ENCODE measurements around the gene SAMD10. TPM values are rescaled to one million over a fixed set of nuclear protein-coding genes. Genes with fewer than 3 reads are reported as not detected.
"Not testable (repeated sequence)": the region's sequence is repeated elsewhere in the genome, so short reads cannot be mapped to it uniquely, and the experiment has no call there.

SAMD10 gene
- total RNA-seq, 4 donors from 2014 or later: 0.62 to 4.6 (median 1.9) TPM

- peaks cover 0 to 83% of the 10 kb centered on the region in 2 donors for H3K36me3 ChIP-seq
- no peaks in the 10 kb centered on the region for H3K27me3 ChIP-seq
- WGBS, 2 donors (ENCODE audit: low coverage in 1 of 2): no CpG with 5 or more reads among the region's 27 CpGs
Observed at GRCh38 chr20:63963348-63963741, 16.1 kb downstream of the SAMD10 start.

GRCh38 chr20:63962426-63963347 is 16.8 kb downstream of the SAMD10 start:
- H3K27ac ChIP-seq: no peak overlapping the region
- TF ChIP-seq POLR2AphosphoS5 (IDR thresholded peaks at IDR 0.05): no peak
- no peak for TF ChIP-seq POLR2A (IDR thresholded peaks at IDR 0.05)
- TF ChIP-seq CTCF (IDR thresholded peaks at IDR 0.05): no peak
- no peak for TF ChIP-seq EP300 (IDR thresholded peaks at IDR 0.05)
- no peaks in the 10 kb centered on the region for H3K9me3 ChIP-seq
- H3K36me3 ChIP-seq: peaks cover 0 to 82% of the 10 kb centered on the region in 2 donors
- H3K4me1 ChIP-seq: peaks cover 0 to 8% (median 3%) of the 10 kb centered on the region in 3 donors
- no peak overlapping the region for H3K4me3 ChIP-seq
- ATAC-seq: no peak
- WGBS, 2 donors (ENCODE audit: low coverage in 1 of 2): 80% methylated on average over 1 to 3 of the region's 61 CpGs
- H3K27me3 ChIP-seq: no peaks in the 10 kb centered on the region

More at GRCh38 chr20:63963348-63963741, 16.1 kb downstream of the SAMD10 start:
- H3K27ac ChIP-seq: no peak overlapping the region
- H3K9me3 ChIP-seq: no peaks in the 10 kb centered on the region
- ATAC-seq: no peak
- H3K4me1 ChIP-seq: peaks cover 0 to 6% (median 3%) of the 10 kb centered on the region in 3 donors
- no peak overlapping the region for H3K4me3 ChIP-seq
- no peak for TF ChIP-seq CTCF (IDR thresholded peaks at IDR 0.05)
- TF ChIP-seq POLR2AphosphoS5 (IDR thresholded peaks at IDR 0.05): no peak
- no peak for TF ChIP-seq EP300 (IDR thresholded peaks at IDR 0.05)
- TF ChIP-seq POLR2A (IDR thresholded peaks at IDR 0.05): no peak

GRCh38 chr20:63961664-63962425 is 17.6 kb downstream of the SAMD10 start:
- Histone ChIP-seq H3K9me3 (no peaks in the 10 kb centered on the region), H3K27me3 (no peaks in the 10 kb centered on the region), H3K4me1 (peaks cover 0 to 16% (median 11%) of the 10 kb centered on the region in 3 donors), H3K27ac (no peak overlapping the region), H3K4me3 (no peak overlapping the region), H3K36me3 (peaks cover 0 to 73% of the 10 kb centered on the region in 2 donors)
- TF ChIP-seq POLR2A (IDR thresholded peaks at IDR 0.05) (no peak), POLR2AphosphoS5 (IDR thresholded peaks at IDR 0.05) (no peak), CTCF (IDR thresholded peaks at IDR 0.05) (no peak), EP300 (IDR thresholded peaks at IDR 0.05) (no peak)
- 93% methylated on average over 3 of the region's 26 CpGs; no CpG with 5 or more reads in 1 of the 2 donors for WGBS, 2 donors (ENCODE audit: low coverage in 1 of 2)
- no peak for ATAC-seq

- no CpG with 5 or more reads among the region's 15 CpGs for WGBS, 2 donors (ENCODE audit: low coverage in 1 of 2)
Observed at GRCh38 chr20:63960654-63961621, 18.5 kb downstream of the SAMD10 start.

More at GRCh38 chr20:63960654-63961621, 18.5 kb downstream of the SAMD10 start:
- not testable (repeated sequence) for H3K4me3 ChIP-seq, H3K9me3 ChIP-seq, ATAC-seq, H3K27ac ChIP-seq, H3K27me3 ChIP-seq
- Histone ChIP-seq H3K4me1 (peaks cover 0 to 19% (median 14%) of the 10 kb centered on the region in 3 donors), H3K36me3 (peaks cover 0 to 64% of the 10 kb centered on the region in 2 donors)
